Measurements from ENCODE around the gene C17orf113.

DNA sequence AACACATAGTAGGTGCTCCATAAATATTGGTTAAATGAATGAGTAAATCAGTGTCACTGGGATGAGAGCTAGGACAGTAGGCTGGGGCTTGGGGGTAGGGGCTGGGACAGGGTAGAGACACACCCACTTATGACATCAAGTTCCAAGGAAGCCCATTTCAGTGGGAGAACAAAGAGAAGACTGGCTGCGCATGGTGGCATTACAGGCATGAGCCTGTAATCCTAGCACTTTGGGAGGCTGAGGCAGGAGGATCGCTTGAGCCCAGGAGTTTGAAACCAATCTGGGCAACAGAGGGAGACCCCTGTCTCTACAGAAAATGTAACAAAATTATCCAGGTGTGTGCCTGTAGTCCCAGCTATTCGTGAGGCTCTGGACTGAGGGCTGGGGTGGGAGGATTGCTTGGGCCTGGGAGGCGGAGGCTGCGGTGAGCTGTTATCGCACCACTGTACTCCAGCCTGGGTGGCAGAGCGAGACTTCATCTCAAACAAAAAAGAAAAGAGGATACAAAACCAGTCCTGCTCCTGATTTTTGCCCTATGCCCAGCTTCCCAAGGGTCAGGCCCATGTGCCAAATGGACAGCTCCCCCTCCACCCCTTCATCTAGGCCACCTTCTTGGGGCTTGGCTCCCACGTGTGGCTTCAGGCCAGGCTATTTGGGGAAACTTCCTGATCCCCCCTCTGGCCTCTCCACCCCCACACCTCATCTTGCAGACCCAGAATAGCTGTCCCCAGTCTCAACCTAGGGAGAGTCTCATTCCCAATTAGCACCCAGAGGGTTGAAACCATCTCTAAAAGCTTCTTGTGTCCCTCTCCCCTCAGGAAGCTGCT, 40.8 kb upstream of the C17orf113 start:
- no peak for TF ChIP-seq ZNF713 (CRISPR knock-in tag; IDR thresholded peaks at IDR 0.05)
- TF ChIP-seq POLR2A (IDR thresholded peaks at IDR 0.05; ENCODE audit: insufficient read depth in 1 of 2, low read depth in 2 of 2, low read length in 2 of 2) = no peak
- TF ChIP-seq RFX5 (IDR thresholded peaks at IDR 0.05; ENCODE audit: low read depth, low read length) = no peak
- no peak for TF ChIP-seq FOXM1 (CRISPR knock-in tag; IDR thresholded peaks at IDR 0.05)
- TF ChIP-seq, protein P1, sequence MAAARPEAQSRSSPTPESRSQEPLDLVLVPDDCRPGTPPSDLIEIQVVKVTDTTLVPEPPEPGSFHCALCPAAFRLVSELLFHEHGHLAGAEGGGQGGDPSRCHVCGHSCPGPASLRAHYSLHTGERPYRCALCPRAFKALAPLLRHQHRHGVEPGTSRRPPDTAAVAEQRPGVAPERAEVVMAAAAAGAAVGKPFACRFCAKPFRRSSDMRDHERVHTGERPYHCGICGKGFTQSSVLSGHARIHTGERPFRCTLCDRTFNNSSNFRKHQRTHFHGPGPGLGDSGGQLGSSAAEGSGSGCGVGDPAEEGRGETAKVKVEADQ (CRISPR knock-in tag; IDR thresholded peaks at IDR 0.05; ENCODE audit: borderline replicate concordance) = no peak
- no peak for TF ChIP-seq CEBPB (IDR thresholded peaks at IDR 0.05; ENCODE audit: borderline replicate concordance, low read depth, low read length)
- TF ChIP-seq TRIM22 (IDR thresholded peaks at IDR 0.05) = no peak
- no peak for TF ChIP-seq TFDP2 (CRISPR knock-in tag; IDR thresholded peaks at IDR 0.05)
- TF ChIP-seq, protein P2, sequence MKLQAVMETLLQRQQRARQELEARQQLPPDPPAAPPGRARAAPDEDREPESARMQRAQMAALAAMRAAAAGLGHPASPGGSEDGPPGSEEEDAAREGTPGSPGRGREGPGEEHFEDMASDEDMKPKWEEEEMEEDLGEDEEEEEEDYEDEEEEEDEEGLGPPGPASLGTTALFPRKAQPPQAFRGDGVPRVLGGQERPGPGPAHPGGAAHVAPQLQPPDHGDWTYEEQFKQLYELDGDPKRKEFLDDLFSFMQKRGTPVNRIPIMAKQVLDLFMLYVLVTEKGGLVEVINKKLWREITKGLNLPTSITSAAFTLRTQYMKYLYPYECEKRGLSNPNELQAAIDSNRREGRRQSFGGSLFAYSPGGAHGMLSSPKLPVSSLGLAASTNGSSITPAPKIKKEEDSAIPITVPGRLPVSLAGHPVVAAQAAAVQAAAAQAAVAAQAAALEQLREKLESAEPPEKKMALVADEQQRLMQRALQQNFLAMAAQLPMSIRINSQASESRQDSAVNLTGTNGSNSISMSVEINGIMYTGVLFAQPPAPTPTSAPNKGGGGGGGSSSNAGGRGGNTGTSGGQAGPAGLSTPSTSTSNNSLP (IDR thresholded peaks at IDR 0.05; ENCODE audit: low read depth, low read length) = no peak
- no peak for TF ChIP-seq ATF2 (CRISPR knock-in tag; IDR thresholded peaks at IDR 0.05)
- TF ChIP-seq, protein P3, sequence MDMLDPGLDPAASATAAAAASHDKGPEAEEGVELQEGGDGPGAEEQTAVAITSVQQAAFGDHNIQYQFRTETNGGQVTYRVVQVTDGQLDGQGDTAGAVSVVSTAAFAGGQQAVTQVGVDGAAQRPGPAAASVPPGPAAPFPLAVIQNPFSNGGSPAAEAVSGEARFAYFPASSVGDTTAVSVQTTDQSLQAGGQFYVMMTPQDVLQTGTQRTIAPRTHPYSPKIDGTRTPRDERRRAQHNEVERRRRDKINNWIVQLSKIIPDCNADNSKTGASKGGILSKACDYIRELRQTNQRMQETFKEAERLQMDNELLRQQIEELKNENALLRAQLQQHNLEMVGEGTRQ (IDR thresholded peaks at IDR 0.05; ENCODE audit: low read depth, low read length) = no peak
- TF ChIP-seq, protein P3 (CRISPR knock-in tag; IDR thresholded peaks at IDR 0.05; ENCODE audit: borderline replicate concordance) = no peak
- no peak for TF ChIP-seq ZNF703 (CRISPR knock-in tag; IDR thresholded peaks at IDR 0.05; ENCODE audit: borderline replicate concordance)

Measured in HepG2 (cell line).